GM18498 (cell line): ENCODE data around the gene HAS3.
"Not testable (repeated sequence)": the region's sequence is repeated elsewhere in the genome, so short reads cannot be mapped to it uniquely, and the experiment has no call there.

Source experiments
- ATAC-seq: cut with Tn5 transposase; IDR thresholded peaks from one replicate; pipeline ENCODE4 v1.9.1; 2021; ENCODE audit warnings: mild to moderate bottlenecking, moderate library complexity; ENCODE audit not compliant: unreplicated experiment

Gene HAS3, protein sequence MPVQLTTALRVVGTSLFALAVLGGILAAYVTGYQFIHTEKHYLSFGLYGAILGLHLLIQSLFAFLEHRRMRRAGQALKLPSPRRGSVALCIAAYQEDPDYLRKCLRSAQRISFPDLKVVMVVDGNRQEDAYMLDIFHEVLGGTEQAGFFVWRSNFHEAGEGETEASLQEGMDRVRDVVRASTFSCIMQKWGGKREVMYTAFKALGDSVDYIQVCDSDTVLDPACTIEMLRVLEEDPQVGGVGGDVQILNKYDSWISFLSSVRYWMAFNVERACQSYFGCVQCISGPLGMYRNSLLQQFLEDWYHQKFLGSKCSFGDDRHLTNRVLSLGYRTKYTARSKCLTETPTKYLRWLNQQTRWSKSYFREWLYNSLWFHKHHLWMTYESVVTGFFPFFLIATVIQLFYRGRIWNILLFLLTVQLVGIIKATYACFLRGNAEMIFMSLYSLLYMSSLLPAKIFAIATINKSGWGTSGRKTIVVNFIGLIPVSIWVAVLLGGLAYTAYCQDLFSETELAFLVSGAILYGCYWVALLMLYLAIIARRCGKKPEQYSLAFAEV

DNA sequence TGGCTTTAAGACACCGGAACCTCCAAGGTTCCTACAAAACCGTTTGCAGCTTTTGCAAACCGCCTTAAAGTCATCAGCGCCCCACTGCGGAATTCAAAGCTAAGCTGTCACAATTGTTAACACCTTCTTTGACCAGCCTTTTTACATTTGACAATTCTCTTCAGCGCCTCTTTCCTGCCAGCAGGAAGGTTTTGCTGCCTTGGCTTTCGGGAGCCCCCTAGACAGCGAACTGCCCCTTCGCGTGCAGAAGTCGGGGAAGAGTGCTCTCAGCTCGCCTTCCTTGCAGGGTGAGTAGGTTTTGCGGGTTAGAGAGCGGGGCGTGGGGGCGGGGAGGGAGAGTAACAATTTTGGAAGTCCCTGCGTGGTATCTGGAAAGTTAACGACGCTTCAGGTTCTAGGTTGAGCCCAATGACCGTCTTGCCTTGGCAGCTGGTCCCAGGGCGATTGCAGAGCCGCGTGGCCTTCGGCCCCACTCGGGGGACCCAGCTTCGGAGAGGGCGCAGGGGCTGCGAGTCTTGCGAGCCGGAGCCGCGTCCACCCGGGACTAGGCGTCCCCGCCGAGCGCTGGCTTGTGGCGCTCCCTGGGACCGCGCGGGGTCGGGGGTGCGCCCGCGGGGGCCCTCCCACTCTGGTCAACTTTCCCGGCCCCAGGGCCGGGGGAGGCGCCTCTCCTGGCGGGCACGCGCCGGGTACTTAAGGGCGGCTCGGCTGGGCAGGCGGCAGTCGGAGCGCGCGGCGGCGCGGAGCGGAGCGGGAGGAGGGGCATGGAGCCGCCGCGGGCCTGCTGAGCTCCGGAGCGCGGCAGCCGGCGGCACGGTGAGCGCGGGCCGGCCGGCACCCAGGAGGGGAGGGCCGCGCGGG, at the start of gene HAS3:
TSS of gene HAS3 (plus strand) at position 153 of the 861 bp plus-strand sequence. CDS start 3,743 bp downstream, outside the sequence.
- peak; percentile 55 for ATAC-seq

DNA sequence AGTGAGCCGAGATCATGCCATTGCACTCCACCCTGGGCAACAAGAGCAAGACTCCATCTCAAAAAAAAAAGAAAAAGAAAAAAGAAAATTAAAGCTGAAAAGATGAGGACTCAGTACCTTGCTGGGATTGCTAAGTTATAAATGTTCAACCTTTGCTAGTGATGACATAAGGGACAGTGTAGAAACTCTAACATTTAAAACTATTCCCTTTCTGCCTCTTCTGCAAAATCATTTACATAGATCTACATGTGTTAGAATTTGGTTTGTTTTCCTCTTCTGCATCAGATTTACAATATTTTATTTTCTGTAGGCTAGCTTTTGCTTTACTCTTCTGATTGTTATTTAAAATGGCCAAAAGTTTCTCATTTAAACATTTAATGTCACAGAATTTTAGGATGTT, 49.5 kb upstream of the HAS3 start:
- ATAC-seq = no peak

DNA sequence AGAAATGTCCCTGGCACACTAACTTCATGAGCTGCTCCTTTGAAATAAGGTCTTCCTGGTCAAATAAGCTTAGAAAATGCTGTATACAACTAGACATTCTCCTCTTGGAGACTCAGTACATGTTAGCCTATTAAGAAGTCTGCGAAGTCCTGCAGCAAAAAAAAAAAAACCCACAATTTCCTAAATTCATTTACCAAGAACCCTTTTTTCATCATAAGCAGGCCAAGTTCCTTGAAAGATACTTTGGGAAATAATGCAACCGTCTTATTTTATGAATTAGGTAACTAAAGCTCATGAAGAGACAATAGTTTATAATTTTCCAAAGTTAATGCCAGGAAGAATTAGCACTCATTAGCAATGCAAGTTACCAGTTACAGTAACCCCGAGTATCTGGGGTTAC, 49.0 kb upstream of the HAS3 start:
- ATAC-seq = no peak

DNA sequence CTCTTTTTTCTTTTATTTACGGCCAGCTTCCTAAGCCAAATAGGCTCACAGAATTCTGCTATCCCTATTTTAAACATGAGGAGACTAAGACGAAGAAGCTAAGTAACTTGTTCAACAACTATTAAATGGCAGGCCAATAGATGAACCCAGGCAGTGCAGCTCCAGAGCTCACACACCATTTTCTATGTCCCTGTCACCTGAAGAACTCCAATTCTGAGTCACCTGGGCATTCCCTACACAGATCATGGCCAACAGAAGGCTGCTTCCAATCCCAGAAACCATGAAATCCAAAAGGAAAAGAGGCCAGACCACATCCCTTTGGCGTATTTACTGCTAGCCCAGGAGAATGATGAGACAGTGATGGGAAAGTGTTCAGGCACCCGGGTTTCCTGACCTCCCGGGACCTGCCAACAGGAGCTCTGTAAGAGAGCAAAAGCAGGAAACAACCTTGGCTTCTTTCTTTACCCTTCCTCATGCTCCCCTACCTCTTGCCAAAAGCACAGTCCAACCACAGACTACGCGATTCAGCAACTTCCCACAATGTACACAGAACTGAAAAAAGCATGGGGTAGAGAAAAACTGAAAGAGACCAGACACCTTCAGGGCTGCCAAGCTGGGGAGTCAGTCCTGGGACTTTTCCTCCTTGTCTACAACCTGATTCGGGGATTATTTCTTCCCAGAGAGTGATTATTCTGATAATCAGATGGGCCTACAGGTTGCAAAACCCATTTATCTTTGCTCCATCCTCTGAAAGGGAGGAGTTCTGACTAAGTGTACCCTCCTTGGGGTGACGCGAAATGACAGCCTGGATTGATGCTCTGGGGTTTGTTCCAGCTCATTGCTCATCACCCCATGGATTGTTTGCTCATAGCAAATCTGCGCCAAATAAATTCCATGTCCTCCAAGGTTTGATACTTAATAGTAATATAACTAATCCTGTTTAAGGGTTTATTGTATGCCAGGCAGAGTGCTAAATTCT, 47.8 kb upstream of the HAS3 start:
- ATAC-seq = peak; percentile 65

DNA sequence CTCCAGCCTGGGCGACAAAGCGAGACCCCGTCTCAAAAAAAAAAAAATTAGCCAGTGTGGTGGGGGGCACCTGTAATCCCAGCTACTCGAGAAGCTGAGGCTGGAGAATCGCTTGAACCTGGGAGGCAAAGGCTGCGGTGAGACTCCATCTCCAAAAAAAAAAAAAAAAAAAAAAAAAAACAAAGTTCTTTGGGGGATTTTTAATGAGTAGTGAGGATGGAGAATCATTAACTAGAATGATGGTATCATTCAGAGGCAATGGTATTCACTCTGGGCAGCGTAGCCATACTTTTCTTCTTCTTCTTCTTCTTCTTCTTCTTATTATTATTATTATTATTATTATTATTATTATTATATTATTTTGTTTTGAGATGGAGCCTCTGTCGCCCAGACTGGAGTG, 42.0 kb upstream of the HAS3 start:
- not testable (repeated sequence) for ATAC-seq

DNA sequence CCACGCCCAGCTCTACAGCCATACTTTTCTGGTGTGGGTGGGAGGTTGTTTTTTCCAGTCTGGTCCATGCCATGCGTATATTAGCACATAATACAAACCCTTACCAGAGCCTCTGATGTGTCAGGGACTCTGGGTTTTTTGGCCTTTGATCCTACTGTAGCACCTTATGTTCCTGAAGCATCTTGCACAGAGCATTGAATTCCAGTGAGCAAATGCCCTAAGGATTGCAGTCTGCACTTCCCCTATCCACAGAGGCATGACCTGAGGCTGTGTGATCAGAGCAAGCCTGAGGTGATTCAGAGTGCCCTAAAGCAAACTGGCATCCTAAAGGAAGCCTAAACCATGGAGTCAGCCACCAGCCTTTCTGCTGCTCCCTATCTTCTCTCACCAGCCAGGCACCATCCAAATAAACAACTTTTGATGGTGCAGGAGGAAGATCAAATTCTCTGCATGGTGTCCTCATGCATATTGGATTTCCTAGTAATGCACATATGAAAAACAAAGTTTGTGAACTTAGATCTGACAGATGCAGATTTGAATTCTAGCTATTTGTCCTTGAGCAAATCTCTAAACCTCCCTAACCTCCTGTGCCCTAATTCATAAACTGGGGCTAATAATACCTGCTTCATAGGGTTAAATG, 41.2 kb upstream of the HAS3 start:
- ATAC-seq = no peak

DNA sequence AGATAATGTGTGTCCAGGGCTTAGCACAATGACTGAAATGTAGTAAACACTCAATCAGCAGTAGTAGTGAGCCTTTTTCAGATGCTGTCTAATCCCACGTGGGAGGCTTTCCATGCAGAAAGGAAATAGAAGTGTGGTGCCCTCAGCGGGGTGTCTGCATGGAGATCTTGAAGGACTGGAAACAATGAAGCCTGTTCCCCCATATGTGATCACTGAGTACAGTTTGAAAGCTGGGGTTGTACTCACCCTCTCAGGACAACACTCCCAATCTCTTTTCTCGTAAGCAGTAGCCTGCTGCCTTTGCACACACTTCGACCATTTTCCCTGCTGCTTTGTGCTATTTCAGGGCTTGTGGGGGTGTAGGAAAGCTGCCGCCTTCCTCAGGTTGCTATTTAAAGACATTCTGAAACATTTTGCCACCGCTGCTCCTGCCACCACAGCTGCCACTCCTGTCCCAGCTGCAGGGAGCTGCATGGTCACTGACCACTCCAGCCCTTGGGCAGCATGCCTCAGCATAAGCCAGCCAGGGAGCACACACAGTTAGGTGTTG, 40.6 kb upstream of the HAS3 start:
- ATAC-seq = no peak

DNA sequence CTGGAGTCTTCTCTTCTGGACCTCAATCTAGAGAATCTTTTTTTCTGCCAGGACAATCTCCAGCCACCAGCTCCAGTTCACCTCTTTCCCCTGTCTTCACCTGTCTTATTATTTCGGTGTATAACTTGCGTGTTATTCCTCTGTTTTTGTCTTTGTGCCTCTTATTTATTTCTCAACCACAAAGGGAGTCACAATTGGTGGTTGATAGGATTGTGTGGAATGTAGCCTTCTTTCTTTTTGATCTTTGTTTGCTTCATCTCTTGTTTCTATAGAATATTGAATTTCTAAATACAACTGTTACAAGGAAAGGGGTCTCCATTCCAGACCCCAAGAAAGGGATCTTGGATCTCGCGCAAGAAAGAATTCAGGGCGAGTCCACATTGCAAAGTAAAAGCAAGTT, 35.9 kb upstream of the HAS3 start:
- ATAC-seq = no peak

DNA sequence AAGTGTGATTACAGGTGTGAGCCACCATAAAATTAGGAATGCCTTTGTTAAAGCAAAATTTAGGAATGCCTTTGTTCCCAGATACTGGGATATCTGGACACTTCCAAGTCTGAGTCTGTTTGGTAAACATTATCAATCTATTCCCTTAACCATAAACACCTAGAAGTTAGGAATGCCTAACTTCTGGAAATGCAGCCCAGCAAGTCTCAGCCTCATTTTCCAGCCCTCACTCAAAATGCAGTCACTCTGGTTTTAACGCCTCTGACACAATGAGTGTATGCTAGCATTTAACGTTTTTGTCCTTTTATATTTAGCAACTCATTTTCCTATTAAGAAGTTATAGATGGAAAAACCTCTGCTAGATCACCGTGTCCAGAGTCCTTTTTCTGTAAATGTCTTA, 34.4 kb upstream of the HAS3 start:
- ATAC-seq = no peak

DNA sequence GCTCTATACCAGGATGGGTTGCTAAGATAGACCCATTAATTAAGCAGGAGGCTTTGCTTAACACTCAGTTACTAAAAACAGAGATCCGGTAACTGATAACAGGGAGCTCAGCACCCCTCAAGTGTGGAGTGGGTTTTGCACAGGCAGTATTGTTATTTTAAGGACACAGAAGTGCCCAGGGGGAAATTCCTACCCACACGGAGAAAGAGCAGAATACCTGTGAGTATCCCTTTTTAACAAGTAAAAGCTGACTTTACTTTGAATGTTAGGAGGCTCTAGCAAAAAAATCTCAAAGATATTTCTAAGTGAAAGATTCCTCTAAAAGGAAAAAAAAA, 32.8 kb upstream of the HAS3 start:
- no peak for ATAC-seq

DNA sequence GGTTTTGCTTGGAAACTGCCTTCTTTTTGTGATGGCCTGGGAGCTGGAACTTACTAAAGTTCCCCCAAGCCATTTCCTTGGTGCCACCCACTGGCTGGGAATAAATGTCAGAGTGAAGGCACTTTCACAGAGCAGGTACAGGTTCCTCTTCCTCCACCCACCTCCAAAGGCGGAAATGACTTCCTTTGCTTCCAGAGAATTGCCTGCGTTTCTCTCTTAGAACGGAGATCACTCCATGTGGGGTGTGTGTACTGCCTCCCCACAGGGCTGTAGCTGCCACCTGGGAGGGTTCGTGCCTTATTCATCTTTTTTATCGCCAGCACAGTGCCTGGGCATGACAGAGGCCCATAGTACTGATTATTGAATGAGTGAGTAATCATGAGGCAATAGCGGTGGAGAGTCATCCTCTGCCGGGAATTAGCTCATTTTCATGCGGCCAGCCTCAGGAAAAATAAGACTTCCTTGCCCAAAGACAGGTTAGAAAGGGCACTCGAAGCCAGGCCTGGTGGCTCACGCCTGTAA, 32.2 kb upstream of the HAS3 start:
- no peak for ATAC-seq

DNA sequence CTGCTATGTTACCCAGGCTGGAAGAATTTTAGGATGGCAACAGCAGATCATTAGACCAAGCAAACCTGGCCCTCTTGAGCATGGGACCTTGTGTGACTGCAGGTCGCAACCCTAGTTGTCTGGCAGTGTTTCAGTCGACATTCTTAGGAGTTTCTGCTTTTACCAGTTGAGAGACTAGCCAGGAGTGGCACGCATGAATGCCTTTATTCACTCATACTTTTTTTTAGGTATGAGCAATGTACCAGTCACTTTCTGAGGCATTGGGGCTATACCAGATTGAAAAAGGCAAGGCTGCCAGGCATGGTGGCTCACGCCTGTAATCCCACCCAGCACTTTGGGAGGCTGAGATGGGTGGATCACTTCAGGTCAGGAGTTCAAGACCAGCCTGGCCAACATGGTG, 28.2 kb upstream of the HAS3 start:
- ATAC-seq = no peak

DNA sequence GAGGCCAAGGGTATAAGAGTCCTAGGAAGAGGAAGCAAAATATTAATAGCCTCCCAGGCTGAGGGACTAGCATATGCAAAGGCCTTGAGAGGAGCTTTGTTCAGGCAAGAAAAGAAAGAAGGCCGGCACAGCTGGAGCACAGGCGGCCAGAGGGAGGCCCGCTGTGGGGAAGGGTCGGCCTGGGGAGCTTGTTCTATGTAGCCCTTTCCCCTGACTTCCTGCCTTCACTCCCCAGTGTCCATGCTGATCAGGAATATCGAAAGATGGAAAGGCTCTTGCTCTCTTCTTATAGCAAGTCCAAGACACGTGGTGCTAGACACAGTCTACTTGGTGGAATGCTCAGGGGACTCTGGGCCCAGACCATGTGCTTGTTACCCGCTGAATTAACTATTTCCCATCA, 27.4 kb upstream of the HAS3 start:
- ATAC-seq = no peak

DNA sequence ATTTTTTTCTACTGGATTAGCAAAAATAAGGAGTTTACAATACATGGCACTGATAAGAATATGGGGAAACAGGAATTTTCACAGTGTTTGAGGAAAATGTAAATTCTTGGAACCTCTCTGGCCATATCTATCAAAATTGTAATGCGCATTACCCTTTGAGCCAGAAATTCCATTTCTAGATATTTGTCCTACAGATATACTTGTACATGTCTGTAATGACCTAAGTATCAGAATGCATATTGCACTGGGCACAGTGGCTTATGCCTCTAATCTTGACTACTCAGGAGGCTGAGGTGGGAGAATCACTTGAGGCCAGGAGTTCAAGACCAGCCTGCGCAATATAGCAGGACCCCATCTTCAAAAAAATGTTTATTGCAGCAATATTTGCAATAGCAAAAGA, 25.8 kb upstream of the HAS3 start:
- no peak for ATAC-seq

DNA sequence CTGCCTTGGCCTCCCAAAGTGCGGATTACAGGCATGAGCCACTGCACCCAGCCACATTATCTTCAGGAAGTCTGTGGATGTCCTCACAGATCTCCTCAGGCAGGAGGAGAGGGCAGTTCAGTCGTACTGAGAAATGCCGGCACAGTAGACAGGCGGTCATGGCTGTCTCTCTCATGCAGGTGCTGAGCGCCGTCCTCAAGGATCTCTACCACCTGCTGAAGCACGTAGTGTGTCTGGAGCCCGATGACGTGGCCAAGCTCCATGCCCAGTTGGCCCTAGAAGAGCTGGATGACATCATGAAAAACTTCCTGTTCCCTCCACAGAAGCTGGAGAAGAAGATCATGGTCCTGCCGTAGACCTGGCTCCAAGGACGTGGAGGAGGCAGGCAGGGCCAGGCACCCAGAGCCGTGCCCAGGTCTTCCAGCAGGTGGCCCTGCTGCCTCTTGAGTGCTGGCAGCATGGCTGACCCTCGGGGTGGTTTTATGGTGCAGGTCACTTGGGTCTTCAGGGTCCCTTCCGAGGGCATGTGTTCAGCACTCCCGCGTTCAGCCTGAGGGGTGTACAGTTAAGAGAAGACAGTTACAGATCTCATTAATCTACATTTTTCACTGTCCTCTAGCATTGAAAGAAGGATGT, 22.0 kb upstream of the HAS3 start:
- no peak for ATAC-seq

DNA sequence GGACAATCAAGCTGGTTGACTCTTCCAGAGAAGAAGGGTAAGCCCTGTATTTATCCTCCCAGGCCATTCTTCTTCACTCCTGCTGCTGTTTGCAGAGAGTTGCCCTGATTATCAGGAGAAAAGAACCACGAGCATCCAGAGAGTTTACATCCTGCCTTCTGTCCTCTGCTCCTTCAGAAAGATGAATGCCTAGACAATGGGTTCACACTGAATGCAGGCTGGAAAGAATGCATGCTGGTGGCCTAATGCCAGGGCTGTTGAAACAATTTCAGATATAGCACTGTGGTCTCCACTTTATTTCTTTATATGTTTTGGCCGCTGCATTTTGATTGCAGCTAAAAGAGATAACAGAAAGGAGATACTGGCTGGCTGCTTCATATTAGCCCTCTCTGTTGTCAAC, 21.2 kb upstream of the HAS3 start:
- ATAC-seq = no peak

DNA sequence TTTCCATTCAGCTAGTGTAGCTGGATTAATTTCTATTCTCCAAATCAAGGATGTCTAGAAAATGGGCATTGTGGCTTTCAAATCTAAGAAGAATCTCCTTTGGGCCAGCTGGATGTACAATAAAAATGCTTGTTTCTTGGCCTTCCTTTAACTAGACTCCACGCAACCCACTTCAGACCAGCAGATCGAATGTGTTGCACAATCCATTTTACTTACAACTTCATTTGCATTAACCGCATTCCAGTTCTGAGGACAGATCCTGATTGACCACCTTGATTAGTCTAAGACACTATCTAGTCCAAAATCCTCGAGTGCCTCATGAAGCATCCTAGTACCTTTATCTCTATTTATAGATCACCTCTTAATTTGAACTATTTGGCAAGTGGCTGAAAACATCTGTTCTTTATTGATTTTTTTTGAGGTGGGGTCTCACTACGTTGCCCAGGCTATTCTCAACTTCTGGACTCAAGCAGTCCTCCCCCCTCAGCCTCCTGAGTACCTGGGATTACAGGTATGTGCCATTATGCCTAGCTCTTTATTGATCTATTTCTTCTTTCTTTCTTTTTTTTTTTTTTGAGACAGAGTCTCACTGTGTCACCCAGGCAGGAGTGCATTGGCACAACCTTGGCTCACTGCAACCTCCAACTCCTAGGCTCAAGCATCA, 20.3 kb upstream of the HAS3 start:
- ATAC-seq = no peak

DNA sequence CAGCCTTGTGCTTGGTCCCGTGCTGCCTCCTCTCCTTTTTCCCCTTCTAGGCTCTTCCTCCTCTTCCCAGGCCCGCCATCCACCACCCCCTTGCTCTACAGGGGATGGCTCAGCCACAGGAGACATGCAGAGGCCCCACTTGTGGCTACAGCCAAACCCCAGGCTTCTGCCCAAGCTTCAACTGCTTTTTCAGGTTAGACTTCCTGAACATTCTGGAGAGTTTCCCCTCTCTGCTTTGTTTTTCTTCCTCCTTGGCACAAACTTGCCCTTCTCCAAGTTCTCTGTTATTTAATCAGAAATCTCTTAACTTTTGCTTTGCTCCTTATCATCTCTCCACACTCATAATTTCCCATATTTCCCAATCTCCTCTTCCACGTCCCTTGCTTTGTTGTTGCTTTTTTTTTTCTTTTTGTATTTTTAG, 18.3 kb upstream of the HAS3 start:
- ATAC-seq = no peak

DNA sequence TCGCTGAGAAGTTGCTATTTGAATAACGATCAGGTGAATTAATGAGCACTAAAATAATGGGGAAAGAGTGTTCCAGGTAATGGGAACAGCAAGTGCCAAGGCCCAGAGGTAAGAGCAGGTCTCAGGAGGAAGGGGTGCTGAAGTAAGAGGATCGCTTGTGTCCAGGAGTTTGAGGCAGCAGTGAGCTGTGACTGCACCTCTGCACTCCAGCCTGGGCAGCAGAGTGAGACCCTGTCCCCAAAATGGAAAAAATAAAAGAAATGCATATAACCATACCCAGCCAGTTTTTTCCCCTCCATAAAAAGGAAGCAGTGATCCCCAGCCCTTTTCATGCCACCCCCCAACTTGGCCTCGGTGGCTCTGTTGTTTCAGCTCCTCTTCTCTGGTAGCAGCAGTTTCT, 16.8 kb upstream of the HAS3 start:
- ATAC-seq = no peak
